Ishikawa (cell line): ENCODE measurements around the gene LAMP5.

Experiments used
- EP300 ChIP-seq: IDR thresholded peaks from 2 replicates; pipeline ENCODE4 v1.6.1; 2012; ENCODE audit warnings: borderline replicate concordance
- TAF1 ChIP-seq: IDR thresholded peaks from 2 replicates; pipeline ENCODE4 v1.6.1; 2012; ENCODE audit warnings: low read depth, mild to moderate bottlenecking

DNA sequence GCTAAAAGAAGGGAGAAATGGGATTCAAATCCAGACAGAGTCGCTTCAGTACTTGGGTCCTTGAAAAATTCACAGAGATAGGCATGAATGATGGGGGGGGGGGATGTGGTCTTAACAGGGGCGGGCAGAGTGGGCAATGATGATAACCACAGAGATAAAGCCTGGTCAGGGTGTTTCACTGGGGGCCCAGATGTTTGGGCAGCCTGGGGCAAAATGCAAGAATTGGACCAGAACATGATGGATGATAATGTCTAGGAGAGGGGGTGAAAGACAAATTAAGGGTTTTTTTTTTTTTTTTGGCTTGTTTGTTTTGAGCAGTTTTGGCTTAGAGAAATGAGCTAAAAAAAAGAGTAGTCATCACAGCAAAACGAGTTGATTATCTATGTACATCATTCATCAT is 57.4 kb downstream of the LAMP5 start:
- TF ChIP-seq TAF1 (no peak), EP300 (no peak)
